OCI-LY7 (cell line): ENCODE measurements around the gene CDH22. TPM values are rescaled to one million over a fixed set of nuclear protein-coding genes. Genes with fewer than 3 reads are reported as not detected.

ENCODE experiments used
- BruUV-seq: library from RNA; stranded (reverse); fragments of 400-500 nt; replicated peaks from 2 replicates; lab custom pipeline; 2021; lab: Mats Ljungman, UMichigan
- CTCF ChIA-PET: fragments of 300-600 bp; sonication (Branson Sonifier 250); formaldehyde crosslinking; loops from one replicate; lab custom pipeline; 2022; ENCODE audit warnings: antibody characterized with exemption; ENCODE audit not compliant: unreplicated experiment; lab: Charles Lee
- POLR2A ChIA-PET: fragments of 300-600 bp; sonication (Branson Sonifier 250); formaldehyde crosslinking; loops from one replicate; lab custom pipeline; 2022; ENCODE audit warnings: antibody characterized with exemption; lab: Charles Lee
- DNase-seq: peaks from one replicate; pipeline ENCODE4 v3.0.0-alpha.2; 2015; ENCODE audit warnings: low spot score
- H2AFZ ChIP-seq: fragments of 200-600 bp; sonication (generic), shearing (Covaris generic); 2 replicates; pipeline ENCODE4 v1.6.1; 2014; ENCODE audit warnings: mild to moderate bottlenecking, antibody characterized with exemption, low read length, moderate library complexity
- H3K27ac ChIP-seq: fragments of 200-600 bp; sonication (generic); 2 replicates; pipeline ENCODE4 v1.5.1; 2014; ENCODE audit warnings: mixed run types, low read depth, mild to moderate bottlenecking, moderate library complexity, low read length, inconsistent platforms; ENCODE audit not compliant: poor library complexity, severe bottlenecking
- H3K36me3 ChIP-seq: fragments of 200-600 bp; sonication (generic); 2 replicates; pipeline ENCODE4 v1.6.1; 2014; ENCODE audit warnings: mild to moderate bottlenecking, antibody characterized with exemption, low read length, moderate library complexity, mixed read lengths; ENCODE audit not compliant: insufficient read depth
- H3K4me1 ChIP-seq: fragments of 200-600 bp; sonication (generic); 2 replicates; pipeline ENCODE4 v1.5.1; 2014; ENCODE audit warnings: mild to moderate bottlenecking, low read length; ENCODE audit not compliant: insufficient read depth, poor library complexity, severe bottlenecking
- H3K4me2 ChIP-seq: fragments of 200-600 bp; sonication (generic); 2 replicates; pipeline ENCODE4 v1.6.1; 2014; ENCODE audit warnings: mild to moderate bottlenecking, low read length
- H3K4me3 ChIP-seq: fragments of 200-600 bp; sonication (generic); 2 replicates; pipeline ENCODE4 v1.5.1; 2014; ENCODE audit warnings: mild to moderate bottlenecking, low read depth, low read length; ENCODE audit not compliant: poor library complexity, severe bottlenecking
- H3K79me2 ChIP-seq: fragments of 200-600 bp; sonication (generic); 2 replicates; pipeline ENCODE4 v1.6.1; 2016; ENCODE audit warnings: low read depth, mild to moderate bottlenecking, low read length, moderate library complexity, mixed read lengths; ENCODE audit not compliant: insufficient read depth
- H3K9me2 ChIP-seq: fragments of 200-600 bp; sonication (generic); 2 replicates; pipeline ENCODE4 v1.6.1; 2016; ENCODE audit warnings: mild to moderate bottlenecking, low read length, mixed read lengths; ENCODE audit not compliant: insufficient read depth
- H3K9me3 ChIP-seq: fragments of 200-600 bp; sonication (generic); 2 replicates; pipeline ENCODE4 v1.6.1; 2014; ENCODE audit warnings: mild to moderate bottlenecking, mixed run types, low read length, mixed read lengths
- H4K20me1 ChIP-seq: fragments of 200-600 bp; sonication (generic); 2 replicates; pipeline ENCODE4 v1.6.1; 2014; ENCODE audit warnings: mild to moderate bottlenecking, antibody characterized with exemption, low read length, moderate library complexity, mixed read lengths; ENCODE audit not compliant: insufficient read depth
- EZH2phosphoT487 ChIP-seq: fragments of 200-600 bp; sonication (generic); IDR thresholded peaks from 2 replicates; pipeline ENCODE4 v1.6.1; 2018; ENCODE audit warnings: low read depth, borderline replicate concordance, mild to moderate bottlenecking, mixed run types, antibody characterized with exemption, low read length, moderate library complexity, mixed read lengths
- intact Hi-C: fragments of 100-400 bp; cut with micrococcal nuclease; formaldehyde crosslinking; loops from one replicate; pipeline ENCODE4 v1.10.0; 2022; ENCODE audit not compliant: unreplicated experiment
- total RNA-seq, 2 experiments: library from RNA; depleted of rRNA in 1 of 2; stranded (reverse); fragments of >200 nt in 1 of 2; shearing (Covaris generic) in 1 of 2; gene quantifications; 2 replicates each; pipeline ENCODE4 v1.2.3, GENCODE V29; 2014 to 2022
- TF ChIP-seq, protein P1 (sequence below): fragments of 200-600 bp; sonication (generic); conservative IDR thresholded peaks from 2 replicates; pipeline ENCODE4 v1.5.1; 2014; ENCODE audit warnings: mild to moderate bottlenecking, antibody characterized with exemption, low read length, moderate library complexity, mixed read lengths

Gene CDH22
- total RNA-seq, 2 experiments from 2014 or later, result not detected

DNA sequence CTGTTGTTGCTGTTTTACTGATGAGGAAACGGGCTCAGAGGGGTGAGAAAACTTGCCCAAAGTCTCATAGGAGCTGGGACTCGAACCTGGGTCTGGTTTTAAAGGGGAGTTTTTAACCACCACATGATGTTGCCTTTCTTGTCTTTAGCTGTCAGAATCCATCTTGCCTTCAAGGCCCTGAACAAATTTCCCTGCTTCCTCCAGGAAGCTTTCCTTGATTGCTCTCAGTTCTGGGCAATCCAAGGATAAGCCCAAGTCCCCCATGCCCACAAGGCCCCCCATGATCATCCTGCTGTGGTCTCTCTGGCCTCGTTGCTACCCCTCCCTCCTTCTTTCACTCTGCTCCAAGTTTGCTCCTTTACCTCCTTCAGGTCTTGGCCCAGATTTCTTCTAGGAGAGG, 116.7 kb downstream of the CDH22 start:
- Histone ChIP-seq H3K9me2 (no peaks in the 10 kb centered on the region), H3K36me3 (no peaks in the 10 kb centered on the region), H3K27ac (no peak overlapping the region), H3K79me2 (no peaks in the 10 kb centered on the region), H2AFZ (no peak overlapping the region), H3K9me3 (no peaks in the 10 kb centered on the region), H3K4me2 (no peak overlapping the region), H3K4me1 (no peaks in the 10 kb centered on the region), H3K4me3 (no peak overlapping the region), H4K20me1 (no peaks in the 10 kb centered on the region)
- CTCF ChIA-PET, result no interaction called here
- intact Hi-C loops, result no loop called here
- TF ChIP-seq EZH2phosphoT487, result no peak
- TF ChIP-seq, protein P1, sequence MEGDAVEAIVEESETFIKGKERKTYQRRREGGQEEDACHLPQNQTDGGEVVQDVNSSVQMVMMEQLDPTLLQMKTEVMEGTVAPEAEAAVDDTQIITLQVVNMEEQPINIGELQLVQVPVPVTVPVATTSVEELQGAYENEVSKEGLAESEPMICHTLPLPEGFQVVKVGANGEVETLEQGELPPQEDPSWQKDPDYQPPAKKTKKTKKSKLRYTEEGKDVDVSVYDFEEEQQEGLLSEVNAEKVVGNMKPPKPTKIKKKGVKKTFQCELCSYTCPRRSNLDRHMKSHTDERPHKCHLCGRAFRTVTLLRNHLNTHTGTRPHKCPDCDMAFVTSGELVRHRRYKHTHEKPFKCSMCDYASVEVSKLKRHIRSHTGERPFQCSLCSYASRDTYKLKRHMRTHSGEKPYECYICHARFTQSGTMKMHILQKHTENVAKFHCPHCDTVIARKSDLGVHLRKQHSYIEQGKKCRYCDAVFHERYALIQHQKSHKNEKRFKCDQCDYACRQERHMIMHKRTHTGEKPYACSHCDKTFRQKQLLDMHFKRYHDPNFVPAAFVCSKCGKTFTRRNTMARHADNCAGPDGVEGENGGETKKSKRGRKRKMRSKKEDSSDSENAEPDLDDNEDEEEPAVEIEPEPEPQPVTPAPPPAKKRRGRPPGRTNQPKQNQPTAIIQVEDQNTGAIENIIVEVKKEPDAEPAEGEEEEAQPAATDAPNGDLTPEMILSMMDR, result no peak
- POLR2A ChIA-PET, result no interaction called here
- DNase-seq, result no peak
- BruUV-seq, result no TSS peak

DNA sequence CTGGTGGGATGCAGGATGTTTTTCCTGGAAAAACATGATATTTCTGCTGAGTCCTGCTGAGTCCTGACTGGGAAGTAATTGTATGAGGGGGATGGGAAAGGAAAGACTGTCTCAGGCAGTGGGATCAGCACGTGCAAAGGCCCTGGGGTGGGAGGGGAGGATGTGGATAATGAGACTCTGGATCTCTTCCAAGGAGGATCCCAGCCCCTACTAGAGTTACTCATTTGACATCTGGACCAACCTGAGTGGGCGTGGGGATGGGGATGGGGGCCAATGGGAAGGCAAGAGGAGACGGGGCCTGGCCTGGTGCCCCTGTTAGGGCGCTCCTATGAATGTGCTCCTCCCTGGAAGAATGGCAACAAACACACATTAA, 117.1 kb downstream of the CDH22 start:
- CTCF ChIA-PET, result no interaction called here
- TF ChIP-seq EZH2phosphoT487, result no peak
- TF ChIP-seq, protein P1, result no peak

DNA sequence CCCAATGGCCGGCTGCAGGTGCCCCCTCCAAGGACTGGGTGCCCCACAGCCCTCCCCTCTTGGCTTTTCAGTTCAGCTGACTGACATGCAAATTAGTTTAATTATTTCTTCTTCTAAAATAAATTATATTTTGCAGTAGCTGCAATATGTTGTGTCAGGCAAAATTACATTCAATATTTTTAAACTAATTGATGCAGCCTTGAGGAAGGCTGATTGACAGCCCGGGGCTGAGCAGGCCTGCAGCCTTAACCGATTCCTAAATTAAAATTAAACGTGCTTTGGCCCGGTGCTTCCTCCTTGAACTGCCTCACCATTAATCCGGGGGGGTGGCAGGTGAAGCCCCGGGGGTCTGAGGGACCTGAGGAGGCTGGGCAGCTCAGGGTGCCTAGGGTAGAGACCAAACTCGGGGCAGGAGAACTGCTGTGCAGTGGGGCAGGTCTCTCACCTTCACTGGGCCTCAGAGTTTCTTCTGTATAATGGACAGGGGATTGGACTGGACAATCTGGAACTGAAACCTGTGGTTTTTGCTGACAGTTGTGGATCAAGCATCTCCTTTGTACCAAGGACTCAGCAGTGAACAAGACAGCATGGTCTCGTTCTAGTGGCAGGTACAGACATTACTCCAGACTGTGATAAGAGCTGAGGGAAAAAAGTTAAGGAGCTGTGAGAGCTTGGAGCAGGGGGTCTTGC, 117.7 kb downstream of the CDH22 start:
- intact Hi-C loops, result no loop called here
- H3K79me2 ChIP-seq, result no peaks in the 10 kb centered on the region
- H3K36me3 ChIP-seq, result no peaks in the 10 kb centered on the region
- H3K9me2 ChIP-seq, result no peaks in the 10 kb centered on the region
- BruUV-seq, result no TSS peak
- no peak overlapping the region for H3K4me2 ChIP-seq
- no peak overlapping the region for H2AFZ ChIP-seq
- DNase-seq, result no peak
- no peaks in the 10 kb centered on the region for H3K9me3 ChIP-seq
- H3K4me3 ChIP-seq, result no peak overlapping the region
- CTCF ChIA-PET, result no interaction called here
- no peak overlapping the region for H3K27ac ChIP-seq
- no peaks in the 10 kb centered on the region for H3K4me1 ChIP-seq
- no peaks in the 10 kb centered on the region for H4K20me1 ChIP-seq
- no peak for TF ChIP-seq EZH2phosphoT487
- TF ChIP-seq, protein P1, result no peak
- POLR2A ChIA-PET, result no interaction called here

More for the DNA sequence above, 117.1 kb downstream of the CDH22 start:
- no peak for DNase-seq
- Histone ChIP-seq H2AFZ (no peak overlapping the region), H3K9me2 (no peaks in the 10 kb centered on the region), H3K4me2 (no peak overlapping the region), H3K9me3 (no peaks in the 10 kb centered on the region), H3K4me1 (no peaks in the 10 kb centered on the region), H3K4me3 (no peak overlapping the region), H3K27ac (no peak overlapping the region), H3K36me3 (no peaks in the 10 kb centered on the region), H3K79me2 (no peaks in the 10 kb centered on the region), H4K20me1 (no peaks in the 10 kb centered on the region)
- POLR2A ChIA-PET, result no interaction called here
- BruUV-seq, result no TSS peak
- intact Hi-C loops, result no loop called here
